MCF 10A (cell line): Measurements from ENCODE around the gene ACTN4. TPM values are rescaled to one million over a fixed set of nuclear protein-coding genes. Genes with fewer than 3 reads are reported as not detected.
"Not testable (repeated sequence)": the region's sequence is repeated elsewhere in the genome, so short reads cannot be mapped to it uniquely, and the experiment has no call there.

Experiments used
- BruUV-seq: library from RNA; stranded (reverse); fragments of 400-500 nt; replicated peaks from 2 replicates; lab custom pipeline; 2021; lab: Mats Ljungman, UMichigan
- CTCF ChIA-PET: fragments of 300-600 bp; sonication (Branson Sonifier 250); formaldehyde crosslinking; extraction: SDS; loops from one replicate; lab custom pipeline; 2021; ENCODE audit warnings: antibody characterized with exemption, inconsistent platforms; lab: Yijun Ruan, JAX
- POLR2A ChIA-PET: fragments of 300-600, 350-650 bp; sonication (Branson Sonifier 250); formaldehyde crosslinking; extraction: SDS; loops from one replicate; lab custom pipeline; 2020; ENCODE audit warnings: antibody characterized with exemption, inconsistent platforms; lab: Yijun Ruan, JAX
- DNase-seq: peaks from one replicate; pipeline ENCODE4 v3.0.0-alpha.2; 2018; ENCODE audit not compliant: unreplicated experiment
- H3K27ac Mint-ChIP-seq: one replicate; pipeline ENCODE4 v1.8.0; 2022; ENCODE audit warnings: mild to moderate bottlenecking, low read depth, mixed read lengths; ENCODE audit not compliant: unreplicated experiment
- H3K27me3 Mint-ChIP-seq: one replicate; pipeline ENCODE4 v1.8.0; 2022; ENCODE audit warnings: mixed read lengths; ENCODE audit not compliant: insufficient read depth, unreplicated experiment
- H3K36me3 Mint-ChIP-seq: one replicate; pipeline ENCODE4 v1.8.0; 2022; ENCODE audit warnings: mild to moderate bottlenecking, moderate library complexity, mixed read lengths; ENCODE audit not compliant: insufficient read depth, unreplicated experiment
- H3K4me1 Mint-ChIP-seq: one replicate; pipeline ENCODE4 v1.8.0; 2022; ENCODE audit warnings: mixed read lengths; ENCODE audit not compliant: insufficient read depth, unreplicated experiment
- H3K4me3 Mint-ChIP-seq: one replicate; pipeline ENCODE4 v1.8.0; 2022; ENCODE audit warnings: mild to moderate bottlenecking, moderate library complexity, mixed read lengths; ENCODE audit not compliant: unreplicated experiment
- H3K9me3 Mint-ChIP-seq: one replicate; pipeline ENCODE4 v1.8.0; 2022; ENCODE audit warnings: mixed read lengths; ENCODE audit not compliant: unreplicated experiment
- CTCF ChIP-seq: fragments of 200-600 bp; IDR thresholded peaks from one replicate; pipeline ENCODE4 v1.8.0; 2022; ENCODE audit warnings: antibody characterized with exemption, mild to moderate bottlenecking; ENCODE audit not compliant: unreplicated experiment
- intact Hi-C: fragments of 100-400 bp; cut with micrococcal nuclease; formaldehyde crosslinking; loops from 2 replicates; pipeline ENCODE4 v1.14.1; 2022
- total RNA-seq: library from RNA; stranded (reverse); gene quantifications from 2 replicates; pipeline ENCODE4 v1.2.3, GENCODE V29; 2022

Gene ACTN4
- total RNA-seq, 1 experiment from 2014 or later: 300 TPM

GRCh38 chr19:38744874-38745273 lies 97.4 kb downstream of the ACTN4 start:
- BruUV-seq: no TSS peak
- Mint-ChIP-seq H3K4me3 (no peak overlapping the region), H3K36me3 (no peaks in the 10 kb centered on the region), H3K27ac (no peak overlapping the region), H3K4me1 (no peaks in the 10 kb centered on the region), H3K9me3 (no peaks in the 10 kb centered on the region), H3K27me3 (no peaks in the 10 kb centered on the region)
- ChIA-PET CTCF (interaction anchor here (0.6 to 0.7 kb wide), 2 partner anchors 142 to 198 kb away, joined by 3 to 6 read pairs; no protein-coding TSS in a partner anchor), POLR2A (interaction anchor here (0.6 kb wide), 1 partner anchor 187 kb away, joined by 3 read pairs; no protein-coding TSS in a partner anchor)
- intact Hi-C loops: no loop called here
- no peak for TF ChIP-seq CTCF
- DNase-seq: no peak

DNA sequence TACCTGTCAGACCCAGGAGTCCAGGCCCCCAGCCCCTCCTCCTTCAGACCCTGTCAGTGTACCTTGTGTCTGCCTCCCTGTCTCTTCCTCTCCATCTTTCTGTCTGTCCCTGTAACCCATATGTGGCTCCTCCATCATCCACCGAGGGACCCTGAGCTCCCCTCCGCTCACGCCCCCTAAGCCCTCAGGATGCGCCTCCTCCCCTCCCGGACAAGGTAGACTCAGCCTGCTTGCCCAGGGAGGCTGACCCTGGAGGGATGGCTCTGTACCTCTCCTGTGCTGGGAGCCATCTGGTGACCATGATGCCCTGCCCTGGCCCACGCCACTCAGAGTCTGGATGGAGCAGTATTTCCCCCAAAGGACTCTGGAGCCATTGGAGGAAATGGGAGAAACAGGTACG lies 97.9 kb downstream of the ACTN4 start:
- BruUV-seq: no TSS peak
- Mint-ChIP-seq H3K9me3 (no peaks in the 10 kb centered on the region), H3K4me3 (no peak overlapping the region), H3K4me1 (no peaks in the 10 kb centered on the region), H3K36me3 (no peaks in the 10 kb centered on the region), H3K27ac (no peak overlapping the region), H3K27me3 (no peaks in the 10 kb centered on the region)
- intact Hi-C loops: no loop called here
- ChIA-PET POLR2A (interaction anchor here (0.6 kb wide), 1 partner anchor 186 kb away, joined by 3 read pairs; no protein-coding TSS in a partner anchor), CTCF (interaction anchor here (0.7 kb wide), 1 partner anchor 141 kb away, joined by 3 read pairs; no protein-coding TSS in a partner anchor)
- no peak for TF ChIP-seq CTCF
- no peak for DNase-seq

DNA sequence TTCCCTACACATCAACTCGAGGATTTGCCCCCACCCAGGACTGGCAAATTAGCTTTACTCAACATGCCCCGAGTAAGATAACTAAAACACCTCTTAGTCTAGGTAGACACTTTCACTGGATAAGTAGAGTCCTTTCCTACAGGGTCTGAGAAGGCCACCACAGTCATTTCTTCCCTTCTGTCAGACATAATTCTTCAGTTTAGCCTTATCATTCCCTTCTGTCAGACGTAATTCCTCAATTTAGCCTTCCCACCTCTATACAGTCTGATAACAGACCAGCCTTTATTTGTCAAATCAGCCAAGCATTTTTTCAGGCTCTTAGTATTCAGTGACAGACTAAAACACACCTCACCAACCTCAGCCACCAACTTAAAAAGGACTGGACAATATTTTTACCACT lies 106.3 kb downstream of the ACTN4 start:
- POLR2A ChIA-PET, CTCF ChIA-PET, H3K9me3 Mint-ChIP-seq, H3K36me3 Mint-ChIP-seq, H3K4me1 Mint-ChIP-seq, BruUV-seq, H3K27ac Mint-ChIP-seq, DNase-seq, H3K4me3 Mint-ChIP-seq, H3K27me3 Mint-ChIP-seq, intact Hi-C loops: not testable (repeated sequence)

DNA sequence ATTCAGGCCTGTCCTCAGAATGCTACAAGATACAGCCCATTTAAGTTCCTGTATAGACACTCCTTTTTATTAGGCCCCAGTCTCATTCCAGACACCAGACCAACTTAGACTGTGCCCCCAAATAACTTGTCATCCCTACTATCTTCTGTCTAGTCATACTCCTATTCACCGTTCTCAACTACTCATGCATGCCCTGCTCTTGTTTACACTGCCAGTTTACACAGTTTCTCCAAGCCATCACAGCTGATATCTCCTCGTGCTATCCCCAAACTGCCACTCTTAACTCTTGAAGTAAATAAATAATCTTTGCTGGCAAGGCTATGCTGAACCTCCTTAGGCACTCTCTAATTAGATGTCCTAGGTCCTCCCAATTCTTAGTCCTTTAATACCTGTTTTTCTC lies 106.7 kb downstream of the ACTN4 start:
- H3K4me1 Mint-ChIP-seq, H3K4me3 Mint-ChIP-seq, CTCF ChIA-PET, intact Hi-C loops, POLR2A ChIA-PET, H3K9me3 Mint-ChIP-seq, H3K27me3 Mint-ChIP-seq, DNase-seq, H3K36me3 Mint-ChIP-seq, BruUV-seq, H3K27ac Mint-ChIP-seq: not testable (repeated sequence)

GRCh38 chr19:38759590-38760003 lies 112.1 kb downstream of the ACTN4 start:
- Mint-ChIP-seq H3K9me3 (no peaks in the 10 kb centered on the region), H3K27ac (no peak overlapping the region), H3K4me3 (no peak overlapping the region), H3K36me3 (no peaks in the 10 kb centered on the region), H3K4me1 (no peaks in the 10 kb centered on the region), H3K27me3 (no peaks in the 10 kb centered on the region)
- ChIA-PET CTCF (interaction anchor here (0.6 kb wide), 1 partner anchor 171 kb away, joined by 4 read pairs; the partner anchor contains the start of genes MRPS12 and SARS2), POLR2A (no interaction called here)
- DNase-seq: no peak
- intact Hi-C loops: no loop called here
- BruUV-seq: no TSS peak
- TF ChIP-seq CTCF: no peak

DNA sequence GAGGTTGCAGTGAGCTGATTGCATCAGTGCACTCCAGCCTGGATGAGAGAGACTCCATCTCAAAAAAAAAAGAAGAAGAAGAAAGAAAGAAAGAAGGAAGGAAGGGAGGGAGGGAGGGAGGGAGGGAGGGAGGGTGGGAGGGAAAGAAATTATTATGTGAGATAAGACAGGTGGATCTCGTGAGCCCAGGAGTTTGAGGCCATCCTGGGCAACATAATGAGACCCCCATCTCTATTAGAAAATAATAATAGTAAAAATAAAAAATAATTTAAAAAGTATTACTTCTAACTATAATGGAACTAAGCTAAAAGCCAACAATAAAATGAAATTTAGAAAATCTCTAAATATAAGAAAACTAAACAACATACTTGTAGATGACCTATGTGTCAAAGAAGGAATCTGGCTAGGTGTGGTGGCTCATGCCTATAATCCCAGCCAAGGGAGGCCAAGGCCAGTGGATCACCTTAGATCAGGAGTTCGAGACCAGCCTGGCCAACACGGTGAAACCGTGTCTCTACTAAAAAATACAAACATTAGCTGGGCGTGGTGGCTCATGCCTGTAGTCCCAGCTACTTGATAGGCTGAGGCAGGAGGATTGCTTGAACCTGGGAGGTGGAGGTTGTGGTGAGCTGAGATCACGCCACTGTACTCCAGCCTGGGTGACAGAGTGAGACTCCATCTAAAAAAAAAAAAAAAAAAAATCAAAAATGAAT lies 113.5 kb downstream of the ACTN4 start:
- H3K4me3 Mint-ChIP-seq, H3K36me3 Mint-ChIP-seq, H3K4me1 Mint-ChIP-seq, BruUV-seq, H3K27ac Mint-ChIP-seq, H3K27me3 Mint-ChIP-seq, intact Hi-C loops, H3K9me3 Mint-ChIP-seq, DNase-seq: not testable (repeated sequence)
- ChIA-PET CTCF (interaction anchor here (1.2 kb wide), 1 partner anchor 25 kb away, joined by 4 read pairs; no protein-coding TSS in a partner anchor), POLR2A (interaction anchor here (0.6 to 1.9 kb wide), 5 partner anchors 14 to 642 kb away, joined by 3 to 4 read pairs (median 3); no protein-coding TSS in a partner anchor)
